DND-41 (cell line): ENCODE measurements around the gene OSBP2.

Source experiments
- EZH2 ChIP-seq: IDR thresholded peaks from 3 replicates; pipeline ENCODE4 v1.6.1; 2012; ENCODE audit warnings: borderline replicate concordance, low read depth, mild to moderate bottlenecking, moderate library complexity, low read length, inconsistent platforms; ENCODE audit not compliant: severe bottlenecking
- TF ChIP-seq, protein P1 (sequence below): IDR thresholded peaks from 2 replicates; pipeline ENCODE4 v1.5.1; 2012; ENCODE audit warnings: borderline replicate concordance, low read length, moderate library complexity, mild to moderate bottlenecking; ENCODE audit not compliant: poor library complexity, severe bottlenecking; ENCODE audit errors: extremely low read depth

DNA sequence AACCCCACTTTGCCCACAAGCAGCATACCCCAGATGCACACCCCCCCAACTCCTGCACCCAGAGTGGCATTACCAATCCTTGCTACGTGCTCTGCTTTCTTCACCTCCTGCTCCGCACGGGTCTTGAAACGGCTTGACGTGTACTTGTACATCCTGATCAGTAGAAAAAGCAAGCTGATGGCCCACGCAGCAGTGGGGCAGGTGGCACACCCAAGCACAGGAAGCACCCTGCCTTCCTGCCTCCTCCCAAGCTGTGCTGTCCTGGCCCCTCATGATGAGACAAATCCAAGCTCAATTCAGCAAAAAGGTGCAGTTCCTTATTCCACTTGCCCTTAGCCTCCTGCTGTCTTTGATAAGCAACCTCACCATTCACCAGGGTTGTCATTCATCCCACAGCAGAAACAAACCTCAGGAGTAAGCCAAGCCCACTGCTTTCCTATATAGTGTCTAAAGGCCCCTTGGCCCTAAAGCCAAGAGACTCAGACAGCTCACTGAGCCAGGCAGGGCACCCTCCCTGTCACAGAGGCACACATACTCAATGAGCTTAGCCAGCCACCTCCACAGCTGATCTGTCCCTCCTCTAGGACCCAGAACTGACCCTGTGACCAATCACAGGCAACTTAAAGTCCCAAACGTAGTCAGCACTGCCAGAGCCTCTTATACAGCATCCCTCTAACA is 246.2 kb downstream of the OSBP2 start:
- TF ChIP-seq, protein P1, sequence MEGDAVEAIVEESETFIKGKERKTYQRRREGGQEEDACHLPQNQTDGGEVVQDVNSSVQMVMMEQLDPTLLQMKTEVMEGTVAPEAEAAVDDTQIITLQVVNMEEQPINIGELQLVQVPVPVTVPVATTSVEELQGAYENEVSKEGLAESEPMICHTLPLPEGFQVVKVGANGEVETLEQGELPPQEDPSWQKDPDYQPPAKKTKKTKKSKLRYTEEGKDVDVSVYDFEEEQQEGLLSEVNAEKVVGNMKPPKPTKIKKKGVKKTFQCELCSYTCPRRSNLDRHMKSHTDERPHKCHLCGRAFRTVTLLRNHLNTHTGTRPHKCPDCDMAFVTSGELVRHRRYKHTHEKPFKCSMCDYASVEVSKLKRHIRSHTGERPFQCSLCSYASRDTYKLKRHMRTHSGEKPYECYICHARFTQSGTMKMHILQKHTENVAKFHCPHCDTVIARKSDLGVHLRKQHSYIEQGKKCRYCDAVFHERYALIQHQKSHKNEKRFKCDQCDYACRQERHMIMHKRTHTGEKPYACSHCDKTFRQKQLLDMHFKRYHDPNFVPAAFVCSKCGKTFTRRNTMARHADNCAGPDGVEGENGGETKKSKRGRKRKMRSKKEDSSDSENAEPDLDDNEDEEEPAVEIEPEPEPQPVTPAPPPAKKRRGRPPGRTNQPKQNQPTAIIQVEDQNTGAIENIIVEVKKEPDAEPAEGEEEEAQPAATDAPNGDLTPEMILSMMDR = no peak
- TF ChIP-seq EZH2 = no peak
